Tibial nerve (tissue), 4 donors: ENCODE results near the gene CLMP.

ENCODE experiments used
- EP300 ChIP-seq, 2 donors: sonication (generic); formaldehyde crosslinking; IDR thresholded peaks; one replicate each; pipeline ENCODE4 v1.6.1; 2017; ENCODE audit warnings: antibody characterized with exemption in 2 of 2, mild to moderate bottlenecking in 1 of 2
- POLR2A ChIP-seq, 2 donors: fragments of 450-650 bp; IDR thresholded peaks; one replicate each; pipeline ENCODE4 v1.6.1; 2017; ENCODE audit warnings: antibody characterized with exemption in 2 of 2, mild to moderate bottlenecking in 2 of 2, moderate library complexity in 2 of 2
- TF ChIP-seq, protein P1 (sequence below), 5 experiments: fragments of 200-600 bp in 3 of 5; fragments of 450-650 bp in 2 of 5; sonication (generic) in 3 of 5; IDR thresholded peaks; one replicate each; pipeline ENCODE4 v1.5.1; 2016 to 2019; ENCODE audit warnings: antibody characterized with exemption in 5 of 5, mild to moderate bottlenecking in 3 of 5, moderate library complexity in 2 of 5

DNA sequence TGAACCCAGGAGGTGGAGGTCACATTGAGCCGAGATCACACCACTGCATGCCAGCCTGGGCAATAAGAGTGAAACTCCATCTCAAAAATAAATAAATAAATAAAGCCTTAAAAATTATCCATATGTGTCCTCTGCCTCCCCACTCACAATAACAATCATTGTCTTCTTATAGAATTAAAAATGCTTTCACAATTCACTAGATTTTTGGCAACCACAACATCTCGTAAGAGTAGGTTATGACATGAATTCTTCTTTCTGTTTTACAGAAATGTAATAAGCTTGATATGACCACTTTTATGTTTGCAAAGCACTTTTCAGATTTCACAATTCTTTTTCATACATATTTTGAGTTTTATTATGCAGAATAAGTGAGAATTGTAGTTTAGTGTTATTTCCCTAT, 78.6 kb downstream of the CLMP start:
- no peak for TF ChIP-seq POLR2A (IDR thresholded peaks at IDR 0.05)
- TF ChIP-seq, protein P1, sequence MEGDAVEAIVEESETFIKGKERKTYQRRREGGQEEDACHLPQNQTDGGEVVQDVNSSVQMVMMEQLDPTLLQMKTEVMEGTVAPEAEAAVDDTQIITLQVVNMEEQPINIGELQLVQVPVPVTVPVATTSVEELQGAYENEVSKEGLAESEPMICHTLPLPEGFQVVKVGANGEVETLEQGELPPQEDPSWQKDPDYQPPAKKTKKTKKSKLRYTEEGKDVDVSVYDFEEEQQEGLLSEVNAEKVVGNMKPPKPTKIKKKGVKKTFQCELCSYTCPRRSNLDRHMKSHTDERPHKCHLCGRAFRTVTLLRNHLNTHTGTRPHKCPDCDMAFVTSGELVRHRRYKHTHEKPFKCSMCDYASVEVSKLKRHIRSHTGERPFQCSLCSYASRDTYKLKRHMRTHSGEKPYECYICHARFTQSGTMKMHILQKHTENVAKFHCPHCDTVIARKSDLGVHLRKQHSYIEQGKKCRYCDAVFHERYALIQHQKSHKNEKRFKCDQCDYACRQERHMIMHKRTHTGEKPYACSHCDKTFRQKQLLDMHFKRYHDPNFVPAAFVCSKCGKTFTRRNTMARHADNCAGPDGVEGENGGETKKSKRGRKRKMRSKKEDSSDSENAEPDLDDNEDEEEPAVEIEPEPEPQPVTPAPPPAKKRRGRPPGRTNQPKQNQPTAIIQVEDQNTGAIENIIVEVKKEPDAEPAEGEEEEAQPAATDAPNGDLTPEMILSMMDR (IDR thresholded peaks at IDR 0.05): no peak
- no peak for TF ChIP-seq EP300 (IDR thresholded peaks at IDR 0.05)
